Measurements from ENCODE around the gene AGPAT3. TPM values are rescaled to one million over a fixed set of nuclear protein-coding genes. Genes with fewer than 3 reads are reported as not detected.

The AGPAT3 gene
- total RNA-seq, 1 donor from 2014 or later: 34.9 TPM

- no peak for DNase-seq
Measured at GRCh38 chr21:44027607-44028286, 162.7 kb downstream of the AGPAT3 start.

GRCh38 chr21:44028287-44028659, 163.2 kb downstream of the AGPAT3 start:
- DNase-seq: no peak

DNA sequence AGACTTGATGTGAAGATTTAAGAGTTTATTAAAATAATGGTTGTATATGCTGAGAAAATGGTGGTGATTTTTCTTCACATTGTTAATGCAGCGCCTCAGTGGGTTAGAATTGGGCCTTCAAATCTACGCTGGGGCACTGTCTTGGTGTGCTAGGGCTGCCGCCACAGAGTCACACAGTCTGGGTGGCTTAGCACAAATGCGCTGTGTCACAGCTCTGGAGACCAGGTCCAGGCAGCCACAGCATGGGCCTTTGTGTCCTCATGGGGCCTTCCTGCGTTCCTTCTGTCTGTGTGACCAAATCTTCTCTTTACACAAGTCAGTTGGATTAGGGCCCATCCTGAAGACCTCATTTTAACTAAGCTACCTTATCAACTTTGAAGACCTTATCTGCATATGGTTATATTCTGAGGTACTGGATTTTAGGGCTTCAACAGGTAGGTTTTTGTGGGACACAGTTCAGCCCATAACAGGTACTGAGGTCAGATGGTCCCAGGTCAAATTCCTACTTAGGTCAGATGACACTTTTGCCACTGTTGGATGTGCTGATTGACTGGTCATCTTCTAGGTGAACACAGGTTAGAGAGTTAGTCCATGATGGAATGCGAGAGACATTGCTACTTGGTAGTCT, 164.6 kb downstream of the AGPAT3 start:
- DNase-seq: no peak

GRCh38 chr21:44035244-44035643, 170.2 kb downstream of the AGPAT3 start:
- no peak for DNase-seq

Small RNAs within 50 kb of the gene (small RNA-seq; reads per million reads assigned to genes)
- gene RNU6-1150P: not detected
- not detected for gene RNU6-859P

Other genes with a start within 250 kb of the AGPAT3 start
- gene HSF2BP, start 205.7 kb upstream of the AGPAT3 start, total RNA-seq: 3.9 TPM
- 24.0 TPM for gene RRP1B, start 205.7 kb upstream of the AGPAT3 start, total RNA-seq
- gene PDXK, start 146.1 kb upstream of the AGPAT3 start, total RNA-seq: 31.4 TPM
- 7.5 TPM for gene CSTB, start 88.9 kb upstream of the AGPAT3 start, total RNA-seq
- gene RRP1, start 75.6 kb upstream of the AGPAT3 start, total RNA-seq: 14.0 TPM
- 23.1 TPM for gene TRAPPC10, start 147.1 kb downstream of the AGPAT3 start, total RNA-seq
- gene PWP2, start 242.2 kb downstream of the AGPAT3 start, total RNA-seq: 16.5 TPM

Data from occipital lobe (tissue), 3 donors.